Measurements from ENCODE around the gene FAM204A. TPM values are rescaled to one million over a fixed set of nuclear protein-coding genes. Genes with fewer than 3 reads are reported as not detected.

FAM204A gene
- polyA plus RNA-seq, 1 experiment: 23.1 TPM

- TF ChIP-seq, protein P1, sequence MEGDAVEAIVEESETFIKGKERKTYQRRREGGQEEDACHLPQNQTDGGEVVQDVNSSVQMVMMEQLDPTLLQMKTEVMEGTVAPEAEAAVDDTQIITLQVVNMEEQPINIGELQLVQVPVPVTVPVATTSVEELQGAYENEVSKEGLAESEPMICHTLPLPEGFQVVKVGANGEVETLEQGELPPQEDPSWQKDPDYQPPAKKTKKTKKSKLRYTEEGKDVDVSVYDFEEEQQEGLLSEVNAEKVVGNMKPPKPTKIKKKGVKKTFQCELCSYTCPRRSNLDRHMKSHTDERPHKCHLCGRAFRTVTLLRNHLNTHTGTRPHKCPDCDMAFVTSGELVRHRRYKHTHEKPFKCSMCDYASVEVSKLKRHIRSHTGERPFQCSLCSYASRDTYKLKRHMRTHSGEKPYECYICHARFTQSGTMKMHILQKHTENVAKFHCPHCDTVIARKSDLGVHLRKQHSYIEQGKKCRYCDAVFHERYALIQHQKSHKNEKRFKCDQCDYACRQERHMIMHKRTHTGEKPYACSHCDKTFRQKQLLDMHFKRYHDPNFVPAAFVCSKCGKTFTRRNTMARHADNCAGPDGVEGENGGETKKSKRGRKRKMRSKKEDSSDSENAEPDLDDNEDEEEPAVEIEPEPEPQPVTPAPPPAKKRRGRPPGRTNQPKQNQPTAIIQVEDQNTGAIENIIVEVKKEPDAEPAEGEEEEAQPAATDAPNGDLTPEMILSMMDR (IDR thresholded peaks at IDR 0.05; ENCODE audit: insufficient read depth, low read depth, low read length): no peak
- CTCF ChIA-PET: interaction anchor here (0.6 kb wide), 1 partner anchor 19 kb away, joined by 3 read pairs; no protein-coding TSS in a partner anchor
- no peaks in the 10 kb centered on the region for H3K36me3 ChIP-seq (ENCODE audit: control insufficient read depth, insufficient read depth, low read length)
- POLR2A ChIA-PET: no interaction called here
- DNase-seq (ENCODE audit: low read depth): no peak
- H3K4me3 ChIP-seq (ENCODE audit: low read depth, low read length): no peak overlapping the region
- H3K27me3 ChIP-seq (ENCODE audit: control insufficient read depth, insufficient read depth, low read length): no peaks in the 10 kb centered on the region
These were observed 51.6 kb downstream of the FAM204A start for GRCh38 chr10:118290471-118290995.

DNA sequence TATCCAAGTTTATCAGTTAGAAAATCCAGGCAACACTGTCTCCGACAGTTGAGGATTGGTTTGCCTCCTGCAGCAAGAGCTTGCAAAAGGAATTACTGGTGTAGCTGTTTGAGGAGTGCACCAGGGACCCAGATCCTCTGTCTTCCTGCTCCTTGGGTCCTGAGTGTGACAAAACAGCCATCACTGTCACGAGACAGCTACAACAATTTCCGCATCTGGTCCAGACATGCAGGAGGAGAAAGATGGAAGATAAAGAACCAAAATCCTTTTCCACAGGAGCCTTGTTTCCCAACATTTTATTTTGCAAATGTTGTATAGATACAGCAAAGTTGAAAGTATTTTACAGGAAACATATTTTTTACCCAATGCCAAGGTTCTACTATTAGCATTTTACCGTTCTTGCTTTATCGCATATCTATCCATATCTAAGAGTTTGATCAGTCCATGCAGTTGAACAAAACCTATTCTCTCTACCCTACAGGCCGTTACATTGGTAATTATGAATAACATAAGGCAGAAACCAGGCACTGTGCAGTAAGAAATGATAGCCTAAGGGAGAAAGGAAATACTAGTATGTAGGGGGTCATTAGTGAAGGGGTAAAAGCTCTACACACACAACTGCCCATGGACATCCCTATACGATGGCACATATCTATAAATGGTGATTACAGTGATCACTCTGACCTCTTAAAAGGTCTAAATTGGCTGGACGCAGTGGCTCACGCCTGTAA, 54.9 kb downstream of the FAM204A start:
- POLR2A ChIA-PET: no interaction called here
- CTCF ChIA-PET: interaction anchor here (1.0 kb wide), 1 partner anchor 12 kb away, joined by 3 read pairs; no protein-coding TSS in a partner anchor
- DNase-seq (ENCODE audit: low read depth): no peak
- no peaks in the 10 kb centered on the region for H3K27me3 ChIP-seq (ENCODE audit: control insufficient read depth, insufficient read depth, low read length)
- no peaks in the 10 kb centered on the region for H3K36me3 ChIP-seq (ENCODE audit: control insufficient read depth, insufficient read depth, low read length)
- H3K4me3 ChIP-seq (ENCODE audit: low read depth, low read length): no peak overlapping the region
- TF ChIP-seq, protein P1 (IDR thresholded peaks at IDR 0.05; ENCODE audit: insufficient read depth, low read depth, low read length): no peak

DNA sequence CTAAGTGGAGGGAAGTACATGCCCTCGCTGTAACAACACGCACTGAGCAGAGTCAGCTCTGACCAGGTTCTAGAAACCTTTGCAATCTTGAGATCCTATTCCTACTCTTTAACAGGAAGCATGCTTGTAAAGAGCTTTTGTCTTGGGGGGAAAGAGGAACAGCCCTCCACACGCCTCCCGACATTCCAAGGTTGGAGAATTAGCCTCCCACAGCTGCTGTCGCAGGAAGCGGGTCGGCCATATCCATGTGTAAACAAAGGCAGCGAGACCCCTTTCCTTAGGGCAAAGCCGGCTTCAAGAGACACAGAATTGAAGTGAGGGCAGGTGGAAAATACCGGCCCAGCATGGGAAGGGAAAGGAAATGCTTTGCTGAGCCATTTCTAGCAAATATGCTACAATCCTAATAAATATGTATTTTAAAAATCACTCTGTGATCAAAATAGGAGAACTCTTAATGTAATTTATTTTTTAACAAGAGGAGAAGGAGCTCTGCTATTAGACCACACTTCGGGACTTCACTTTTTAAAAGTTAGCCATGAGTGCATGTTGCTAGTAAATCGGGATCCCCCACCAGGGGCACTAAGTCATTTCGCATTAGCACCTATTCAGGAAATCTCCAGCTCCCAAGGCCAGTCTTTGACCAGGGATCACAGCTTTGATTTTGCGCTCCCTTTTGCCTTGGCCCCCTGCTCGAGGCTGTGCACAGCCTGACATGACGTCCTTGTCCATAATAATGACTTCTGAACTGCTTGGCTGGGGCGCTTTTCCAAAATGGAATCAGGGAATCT, 55.9 kb downstream of the FAM204A start:
- Histone ChIP-seq H3K27me3 (ENCODE audit: control insufficient read depth, insufficient read depth, low read length) (no peaks in the 10 kb centered on the region), H3K4me3 (ENCODE audit: low read depth, low read length) (no peak overlapping the region), H3K36me3 (ENCODE audit: control insufficient read depth, insufficient read depth, low read length) (no peaks in the 10 kb centered on the region)
- DNase-seq (ENCODE audit: low read depth): no peak
- POLR2A ChIA-PET: no interaction called here
- TF ChIP-seq, protein P1 (IDR thresholded peaks at IDR 0.05; ENCODE audit: insufficient read depth, low read depth, low read length): no peak
- CTCF ChIA-PET: interaction anchor here (1.1 kb wide), 1 partner anchor 12 kb away, joined by 3 read pairs; no protein-coding TSS in a partner anchor

DNA sequence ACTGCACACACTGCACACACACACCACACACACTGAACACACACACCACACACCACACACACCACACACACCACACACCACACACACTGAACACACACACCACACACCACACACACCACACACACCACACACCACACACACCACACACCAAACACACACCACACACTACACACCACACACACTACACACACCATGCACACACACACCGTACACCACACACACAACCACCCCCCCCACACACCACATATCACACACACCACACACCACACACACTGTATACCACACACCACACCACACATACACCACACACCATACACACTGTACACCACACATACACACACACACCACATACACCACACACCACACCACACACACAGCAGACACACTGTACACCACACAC, 59.5 kb downstream of the FAM204A start:
- CTCF ChIA-PET: interaction anchor here (0.7 kb wide), 1 partner anchor 1403 kb away, joined by 3 read pairs; no protein-coding TSS in a partner anchor

More for the DNA sequence above, 59.5 kb downstream of the FAM204A start:
- Histone ChIP-seq H3K27me3 (ENCODE audit: control insufficient read depth, insufficient read depth, low read length) (no peaks in the 10 kb centered on the region), H3K36me3 (ENCODE audit: control insufficient read depth, insufficient read depth, low read length) (no peaks in the 10 kb centered on the region), H3K4me3 (ENCODE audit: low read depth, low read length) (no peak overlapping the region)
- DNase-seq (ENCODE audit: low read depth): no peak
- POLR2A ChIA-PET: no interaction called here
- TF ChIP-seq, protein P1 (IDR thresholded peaks at IDR 0.05; ENCODE audit: insufficient read depth, low read depth, low read length): no peak

Data from BJ (cell line).